ENCODE data around the gene COG5. TPM values are rescaled to one million over a fixed set of nuclear protein-coding genes. Genes with fewer than 3 reads are reported as not detected.

The COG5 gene
- total RNA-seq, 1 experiment from 2014 or later: 32.2 TPM

DNA sequence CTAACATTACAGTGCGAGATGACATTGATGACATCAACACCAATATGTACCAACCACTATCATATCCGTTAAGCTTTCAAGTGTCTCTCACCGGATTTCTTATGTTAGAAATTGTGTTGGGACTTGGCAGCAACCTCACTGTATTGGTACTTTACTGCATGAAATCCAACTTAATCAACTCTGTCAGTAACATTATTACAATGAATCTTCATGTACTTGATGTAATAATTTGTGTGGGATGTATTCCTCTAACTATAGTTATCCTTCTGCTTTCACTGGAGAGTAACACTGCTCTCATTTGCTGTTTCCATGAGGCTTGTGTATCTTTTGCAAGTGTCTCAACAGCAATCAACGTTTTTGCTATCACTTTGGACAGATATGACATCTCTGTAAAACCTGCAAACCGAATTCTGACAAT is 89.6 kb downstream of the COG5 start:
- Histone ChIP-seq H3K27me3 (replicated peaks; ENCODE audit: insufficient read depth, low read depth, low read length, poor library complexity) (no peaks in the 10 kb centered on the region), H3K4me3 (ENCODE audit: low read depth, low read length, poor library complexity, severe bottlenecking) (no peak overlapping the region), H3K36me3 (ENCODE audit: insufficient read depth, low read length, poor library complexity, severe bottlenecking) (no peaks in the 10 kb centered on the region), H3K27ac (ENCODE audit: low read depth, low read length, poor library complexity, severe bottlenecking) (no peak overlapping the region), H3K4me1 (ENCODE audit: insufficient read depth, low read length, poor library complexity, severe bottlenecking) (no peaks in the 10 kb centered on the region), H3K9me3 (ENCODE audit: low read depth, low read length, poor library complexity, severe bottlenecking) (no peaks in the 10 kb centered on the region)
- TF ChIP-seq, protein P1, sequence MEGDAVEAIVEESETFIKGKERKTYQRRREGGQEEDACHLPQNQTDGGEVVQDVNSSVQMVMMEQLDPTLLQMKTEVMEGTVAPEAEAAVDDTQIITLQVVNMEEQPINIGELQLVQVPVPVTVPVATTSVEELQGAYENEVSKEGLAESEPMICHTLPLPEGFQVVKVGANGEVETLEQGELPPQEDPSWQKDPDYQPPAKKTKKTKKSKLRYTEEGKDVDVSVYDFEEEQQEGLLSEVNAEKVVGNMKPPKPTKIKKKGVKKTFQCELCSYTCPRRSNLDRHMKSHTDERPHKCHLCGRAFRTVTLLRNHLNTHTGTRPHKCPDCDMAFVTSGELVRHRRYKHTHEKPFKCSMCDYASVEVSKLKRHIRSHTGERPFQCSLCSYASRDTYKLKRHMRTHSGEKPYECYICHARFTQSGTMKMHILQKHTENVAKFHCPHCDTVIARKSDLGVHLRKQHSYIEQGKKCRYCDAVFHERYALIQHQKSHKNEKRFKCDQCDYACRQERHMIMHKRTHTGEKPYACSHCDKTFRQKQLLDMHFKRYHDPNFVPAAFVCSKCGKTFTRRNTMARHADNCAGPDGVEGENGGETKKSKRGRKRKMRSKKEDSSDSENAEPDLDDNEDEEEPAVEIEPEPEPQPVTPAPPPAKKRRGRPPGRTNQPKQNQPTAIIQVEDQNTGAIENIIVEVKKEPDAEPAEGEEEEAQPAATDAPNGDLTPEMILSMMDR (conservative IDR thresholded peaks at IDR 0.05; ENCODE audit: low read depth, low read length): no peak
- no peak for TF ChIP-seq EZH2 (IDR thresholded peaks at IDR 0.05; ENCODE audit: borderline replicate concordance, low read depth, low read length, poor library complexity, severe bottlenecking)
- CTCF ChIA-PET: no interaction called here
- POLR2A ChIA-PET (ENCODE audit: low non-redundant PET): no interaction called here
- no peak for DNase-seq (ENCODE audit: low spot score)
- BruUV-seq (replicated peaks): no TSS peak
- intact Hi-C loops (cut with micrococcal nuclease; ENCODE audit: unreplicated experiment): loop anchor here (5.0 kb wide), 1 partner anchor 88 kb away; the partner anchor contains the start of genes COG5 and DUS4L

DNA sequence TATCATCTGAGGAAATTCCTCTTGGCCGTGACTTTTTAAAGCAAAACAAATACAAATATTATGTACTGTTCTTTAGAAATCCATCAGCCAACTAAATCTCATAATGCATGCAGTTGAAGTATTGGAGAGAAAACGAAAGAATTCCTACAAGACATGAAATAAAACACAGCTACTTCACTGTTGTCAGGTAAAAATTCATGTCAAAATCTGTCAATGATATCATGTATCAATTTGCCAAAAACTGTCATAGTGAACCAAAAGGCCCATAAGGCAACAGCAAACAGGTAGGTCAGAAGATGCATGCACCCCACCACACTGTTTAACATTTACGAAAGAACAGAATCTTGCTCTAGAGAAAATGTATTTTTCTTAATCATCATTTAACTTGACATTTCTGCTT is 91.6 kb downstream of the COG5 start:
- CTCF ChIA-PET: no interaction called here
- Histone ChIP-seq H3K36me3 (ENCODE audit: insufficient read depth, low read length, poor library complexity, severe bottlenecking) (no peaks in the 10 kb centered on the region), H3K27me3 (replicated peaks; ENCODE audit: insufficient read depth, low read depth, low read length, poor library complexity) (no peaks in the 10 kb centered on the region), H3K4me1 (ENCODE audit: insufficient read depth, low read length, poor library complexity, severe bottlenecking) (no peaks in the 10 kb centered on the region), H3K27ac (ENCODE audit: low read depth, low read length, poor library complexity, severe bottlenecking) (no peak overlapping the region), H3K4me3 (ENCODE audit: low read depth, low read length, poor library complexity, severe bottlenecking) (no peak overlapping the region), H3K9me3 (ENCODE audit: low read depth, low read length, poor library complexity, severe bottlenecking) (no peaks in the 10 kb centered on the region)
- no TSS peak for BruUV-seq (replicated peaks)
- POLR2A ChIA-PET (ENCODE audit: low non-redundant PET): no interaction called here
- intact Hi-C loops (cut with micrococcal nuclease; ENCODE audit: unreplicated experiment): loop anchor here (5.0 kb wide), 1 partner anchor 90 kb away; the partner anchor contains the start of genes COG5 and DUS4L
- TF ChIP-seq, protein P1 (conservative IDR thresholded peaks at IDR 0.05; ENCODE audit: low read depth, low read length): no peak
- TF ChIP-seq EZH2 (IDR thresholded peaks at IDR 0.05; ENCODE audit: borderline replicate concordance, low read depth, low read length, poor library complexity, severe bottlenecking): no peak
- no peak for DNase-seq (ENCODE audit: low spot score)

DNA sequence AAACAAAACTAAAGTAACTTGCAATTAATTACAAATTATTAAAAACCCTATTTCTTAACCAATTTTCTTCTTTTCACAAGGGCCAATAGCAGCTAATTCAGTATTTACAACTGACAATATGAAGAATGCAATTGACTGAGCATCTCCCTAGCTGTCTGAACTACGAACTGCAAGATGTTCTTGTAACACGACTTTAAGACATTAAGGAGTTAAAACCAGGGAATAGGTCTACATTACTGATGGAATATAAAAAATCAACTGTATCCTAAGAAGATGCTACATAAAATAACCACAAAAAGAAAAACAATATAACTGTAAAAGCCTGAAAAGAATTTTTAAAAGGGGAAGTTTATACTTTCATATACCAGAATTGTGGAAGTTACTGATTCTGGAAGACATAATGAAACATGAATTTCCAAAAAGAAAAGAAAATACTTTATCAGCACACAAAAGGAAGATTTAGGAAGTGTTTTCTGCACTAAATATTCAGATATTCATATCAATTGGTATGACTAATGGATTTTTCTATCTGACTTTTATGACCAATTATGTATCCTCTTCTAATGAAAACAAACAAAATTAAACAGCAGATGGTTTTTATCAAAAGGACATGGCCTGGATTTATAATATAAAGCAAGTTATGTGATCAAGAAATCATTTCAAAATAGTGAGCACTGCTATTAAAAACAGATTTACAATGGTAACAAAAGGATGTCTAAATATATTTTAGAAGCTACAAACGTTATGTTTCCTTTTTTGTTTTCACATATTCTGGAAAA is 92.2 kb downstream of the COG5 start:
- POLR2A ChIA-PET (ENCODE audit: low non-redundant PET): no interaction called here

More for the DNA sequence above, 92.2 kb downstream of the COG5 start:
- H3K27ac ChIP-seq (ENCODE audit: low read depth, low read length, poor library complexity, severe bottlenecking): no peak overlapping the region
- no TSS peak for BruUV-seq (replicated peaks)
- no peak overlapping the region for H3K4me3 ChIP-seq (ENCODE audit: low read depth, low read length, poor library complexity, severe bottlenecking)
- CTCF ChIA-PET: no interaction called here
- H3K4me1 ChIP-seq (ENCODE audit: insufficient read depth, low read length, poor library complexity, severe bottlenecking): no peaks in the 10 kb centered on the region
- DNase-seq (ENCODE audit: low spot score): no peak
- no peak for TF ChIP-seq EZH2 (IDR thresholded peaks at IDR 0.05; ENCODE audit: borderline replicate concordance, low read depth, low read length, poor library complexity, severe bottlenecking)
- TF ChIP-seq, protein P1 (conservative IDR thresholded peaks at IDR 0.05; ENCODE audit: low read depth, low read length): no peak
- H3K27me3 ChIP-seq (replicated peaks; ENCODE audit: insufficient read depth, low read depth, low read length, poor library complexity): no peaks in the 10 kb centered on the region
- intact Hi-C loops (cut with micrococcal nuclease; ENCODE audit: unreplicated experiment): loop anchor here (5.0 kb wide), 1 partner anchor 91 kb away; the partner anchor contains the start of genes COG5 and DUS4L
- no peaks in the 10 kb centered on the region for H3K9me3 ChIP-seq (ENCODE audit: low read depth, low read length, poor library complexity, severe bottlenecking)
- H3K36me3 ChIP-seq (ENCODE audit: insufficient read depth, low read length, poor library complexity, severe bottlenecking): no peaks in the 10 kb centered on the region
